NB4 (cell line): Measurements from ENCODE around the gene CNTFR.

Experiments used
- DNase-seq: peaks from one replicate; pipeline ENCODE4 v3.0.0; 2010; ENCODE audit warnings: low read depth
- H3K4me3 ChIP-seq: one replicate; pipeline ENCODE4 v1.5.1; 2011; ENCODE audit warnings: mild to moderate bottlenecking, low read depth, low read length, moderate library complexity
- CTCF ChIP-seq: IDR thresholded peaks from one replicate; pipeline ENCODE4 v1.5.1; 2012; ENCODE audit warnings: low read depth, low read length
- MAX ChIP-seq: IDR thresholded peaks from 2 replicates; pipeline ENCODE4 v1.6.1; 2011; ENCODE audit warnings: low read depth, low read length
- MYC ChIP-seq: IDR thresholded peaks from 2 replicates; pipeline ENCODE4 v1.6.1; 2011; ENCODE audit warnings: low read depth, low read length
- POLR2A ChIP-seq: IDR thresholded peaks from 2 replicates; pipeline ENCODE4 v1.6.1; 2011; ENCODE audit warnings: mild to moderate bottlenecking; ENCODE audit not compliant: insufficient read length; ENCODE audit errors: extremely low read depth

CNTFR gene

GRCh38 chr9:34611251-34611810, 21.8 kb upstream of the CNTFR start:
- TF ChIP-seq CTCF (peak; percentile 0), MYC (no peak)
- no peak for DNase-seq
- peak overlapping the region; percentile 79 for H3K4me3 ChIP-seq

- peak; percentile 65 for TF ChIP-seq MAX
- TF ChIP-seq CTCF, result no peak
- TF ChIP-seq MYC, result peak; percentile 45
- peak; percentile 70 for DNase-seq
- H3K4me3 ChIP-seq, result peak overlapping the region; percentile 79
Measured at GRCh38 chr9:34610434-34611206, 21.1 kb upstream of the CNTFR start.

- DNase-seq, result no peak
- TF ChIP-seq MYC, result no peak
- no peak for TF ChIP-seq CTCF
- no peak for TF ChIP-seq POLR2A
- TF ChIP-seq MAX, result no peak
- no peak overlapping the region for H3K4me3 ChIP-seq
Measured at GRCh38 chr9:34607331-34607730, 17.8 kb upstream of the CNTFR start.

GRCh38 chr9:34606905-34607304, 17.4 kb upstream of the CNTFR start:
- no peak for TF ChIP-seq POLR2A
- no peak for TF ChIP-seq MAX
- TF ChIP-seq CTCF, result no peak
- no peak for TF ChIP-seq MYC
- DNase-seq, result no peak
- H3K4me3 ChIP-seq, result no peak overlapping the region

- TF ChIP-seq MAX, result no peak
- no peak for TF ChIP-seq CTCF
- TF ChIP-seq POLR2A, result no peak
- TF ChIP-seq MYC, result no peak
- no peak overlapping the region for H3K4me3 ChIP-seq
- DNase-seq, result no peak
Measured at GRCh38 chr9:34606190-34606589, 16.7 kb upstream of the CNTFR start.
